WTC11 (cell line): ENCODE measurements around the gene CLPTM1L. TPM values are rescaled to one million over a fixed set of nuclear protein-coding genes. Genes with fewer than 3 reads are reported as not detected.
A peak's percentile ranks its signal among the peaks of the same experiment; 100 is the strongest.

ENCODE experiments used
- ATAC-seq: fragments of 200-7000 bp; cut with Tn5 transposase; 2 replicates; pipeline ENCODE4 v1.10.0; 2021; ENCODE audit warnings: mild to moderate bottlenecking, moderate library complexity
- CTCF ChIA-PET: fragments of 300-600 bp; sonication (Branson Sonifier 250); formaldehyde crosslinking; loops from one replicate; lab custom pipeline; 2021; ENCODE audit warnings: antibody characterized with exemption; lab: Charles Lee
- POLR2A ChIA-PET: fragments of 350-600 bp; sonication (Branson Sonifier 250); formaldehyde crosslinking; loops from one replicate; lab custom pipeline; 2021; ENCODE audit warnings: antibody characterized with exemption; lab: Charles Lee
- DNase-seq: peaks from one replicate; pipeline ENCODE4 v3.0.0; 2021; ENCODE audit warnings: low spot score
- H3K27ac Mint-ChIP-seq: 2 replicates; pipeline ENCODE4 v1.8.0; 2021; ENCODE audit warnings: mixed read lengths
- H3K27me3 Mint-ChIP-seq: 2 replicates; pipeline ENCODE4 v1.8.0; 2021; ENCODE audit warnings: low read depth, mild to moderate bottlenecking, moderate library complexity, mixed read lengths
- H3K36me3 Mint-ChIP-seq: 2 replicates; pipeline ENCODE4 v1.8.0; 2021; ENCODE audit warnings: mixed read lengths
- H3K4me1 Mint-ChIP-seq: 2 replicates; pipeline ENCODE4 v1.8.0; 2022; ENCODE audit warnings: mixed read lengths
- H3K4me3 Mint-ChIP-seq: 2 replicates; pipeline ENCODE4 v1.8.0; 2021; ENCODE audit warnings: mild to moderate bottlenecking, moderate library complexity, mixed read lengths
- H3K9me3 Mint-ChIP-seq: 2 replicates; pipeline ENCODE4 v1.8.0; 2021; ENCODE audit warnings: mixed read lengths
- ATF2 ChIP-seq: sonication (generic); formaldehyde crosslinking; IDR thresholded peaks from 2 replicates; pipeline ENCODE4 v1.8.1; 2022; ENCODE audit warnings: low read depth, missing genetic modification reagents, borderline replicate concordance
- CREB1 ChIP-seq: sonication (generic); formaldehyde crosslinking; IDR thresholded peaks from 2 replicates; pipeline ENCODE4 v1.8.0; 2023; ENCODE audit warnings: mild to moderate bottlenecking, missing genetic modification reagents
- CTCF ChIP-seq: fragments of 200-600 bp; IDR thresholded peaks from 2 replicates; pipeline ENCODE4 v1.8.0; 2022; ENCODE audit warnings: antibody characterized with exemption
- ELF4 ChIP-seq: sonication (generic); formaldehyde crosslinking; IDR thresholded peaks from 2 replicates; pipeline ENCODE4 v1.8.1; 2022; ENCODE audit warnings: low read depth, mild to moderate bottlenecking, moderate library complexity, missing genetic modification reagents
- ERG ChIP-seq: fragments of 250-450 bp; sonication (Bioruptor Pico); IDR thresholded peaks from 2 replicates; pipeline ENCODE4 v1.8.0; 2021; ENCODE audit warnings: mild to moderate bottlenecking
- FOXJ3 ChIP-seq: sonication (generic); formaldehyde crosslinking; IDR thresholded peaks from 2 replicates; pipeline ENCODE4 v1.9.0; 2021; ENCODE audit warnings: missing genetic modification reagents, mild to moderate bottlenecking, borderline replicate concordance
- JUN ChIP-seq: sonication (generic); formaldehyde crosslinking; IDR thresholded peaks from 2 replicates; pipeline ENCODE4 v1.8.0; 2023; ENCODE audit warnings: mild to moderate bottlenecking, missing genetic modification reagents
- MXD4 ChIP-seq: fragments of 250-450 bp; sonication (Bioruptor Pico); IDR thresholded peaks from 2 replicates; pipeline ENCODE4 v1.8.0; 2021; ENCODE audit warnings: mild to moderate bottlenecking, moderate library complexity, borderline replicate concordance
- NR3C1 ChIP-seq: sonication (generic); formaldehyde crosslinking; conservative IDR thresholded peaks from 2 replicates; pipeline ENCODE4 v1.8.1; 2023; ENCODE audit warnings: low read depth, mild to moderate bottlenecking, missing genetic modification reagents
- OVOL2 ChIP-seq: fragments of 250-450 bp; sonication (Bioruptor Pico); IDR thresholded peaks from 2 replicates; pipeline ENCODE4 v1.9.0; 2021; ENCODE audit warnings: mild to moderate bottlenecking, borderline replicate concordance
- PREB ChIP-seq: sonication (generic); formaldehyde crosslinking; IDR thresholded peaks from 2 replicates; pipeline ENCODE4 v1.8.1; 2022; ENCODE audit warnings: mild to moderate bottlenecking, missing genetic modification reagents, moderate library complexity, borderline replicate concordance
- SMAD3 ChIP-seq: sonication (generic); formaldehyde crosslinking; IDR thresholded peaks from 2 replicates; pipeline ENCODE4 v1.8.0; 2022; ENCODE audit warnings: missing genetic modification reagents, mild to moderate bottlenecking, borderline replicate concordance
- TCF7 ChIP-seq: sonication (generic); formaldehyde crosslinking; IDR thresholded peaks from 2 replicates; pipeline ENCODE4 v1.8.0; 2022; ENCODE audit warnings: mild to moderate bottlenecking, low read depth, missing genetic modification reagents, moderate library complexity
- TEAD1 ChIP-seq: sonication (generic); formaldehyde crosslinking; IDR thresholded peaks from 2 replicates; pipeline ENCODE4 v1.8.0; 2022; ENCODE audit warnings: mild to moderate bottlenecking, missing genetic modification reagents
- USF1 ChIP-seq: sonication (generic); formaldehyde crosslinking; IDR thresholded peaks from 2 replicates; pipeline ENCODE4 v1.8.0; 2022; ENCODE audit warnings: mild to moderate bottlenecking, missing genetic modification reagents
- ZMAT4 ChIP-seq: fragments of 250-450 bp; sonication (Bioruptor Pico); IDR thresholded peaks from 2 replicates; pipeline ENCODE4 v1.9.0; 2021; ENCODE audit warnings: mild to moderate bottlenecking
- ZNF138 ChIP-seq: sonication (generic); formaldehyde crosslinking; conservative IDR thresholded peaks from 2 replicates; pipeline ENCODE4 v1.8.1; 2022; ENCODE audit warnings: mild to moderate bottlenecking, moderate library complexity, missing genetic modification reagents
- ZNF263 ChIP-seq: sonication (generic); formaldehyde crosslinking; IDR thresholded peaks from 2 replicates; pipeline ENCODE4 v1.8.1; 2022; ENCODE audit warnings: low read depth, mild to moderate bottlenecking, moderate library complexity, missing genetic modification reagents
- total RNA-seq: library from RNA; stranded (reverse); gene quantifications from 3 replicates; pipeline ENCODE4 v1.2.3, GENCODE V29; 2021

CLPTM1L gene
- total RNA-seq, 1 experiment from 2014 or later, result 92.8 TPM

GRCh38 chr5:1279443-1280151 lies 65.3 kb downstream of the CLPTM1L start:
- TF ChIP-seq ATF2 (no peak), ZNF138 (CRISPR knock-in tag) (no peak), ELF4 (no peak), MXD4 (CRISPR knock-in tag) (no peak), FOXJ3 (CRISPR knock-in tag) (no peak), NR3C1 (no peak)
- Mint-ChIP-seq H3K36me3 (peaks cover 15% of the 10 kb centered on the region), H3K4me1 (no peaks in the 10 kb centered on the region), H3K27ac (no peak overlapping the region), H3K9me3 (no peaks in the 10 kb centered on the region), H3K4me3 (no peak overlapping the region), H3K27me3 (no peaks in the 10 kb centered on the region)
- ATAC-seq, result no peak
- CTCF ChIA-PET, result no interaction called here
- POLR2A ChIA-PET, result no interaction called here
- DNase-seq, result peak; percentile 7

GRCh38 chr5:1278656-1279442 lies 66.0 kb downstream of the CLPTM1L start:
- ATAC-seq (no peak), DNase-seq (no peak)
- Mint-ChIP-seq H3K9me3 (no peaks in the 10 kb centered on the region), H3K27ac (no peak overlapping the region), H3K36me3 (peaks cover 22% of the 10 kb centered on the region), H3K27me3 (no peaks in the 10 kb centered on the region), H3K4me3 (no peak overlapping the region), H3K4me1 (no peaks in the 10 kb centered on the region)
- POLR2A ChIA-PET, result no interaction called here
- TF ChIP-seq ZNF263, result no peak
- no peak for TF ChIP-seq TCF7 (CRISPR knock-in tag)
- TF ChIP-seq ELF4, result no peak
- no peak for TF ChIP-seq SMAD3 (CRISPR knock-in tag)
- TF ChIP-seq TEAD1 (CRISPR knock-in tag), result no peak
- no peak for TF ChIP-seq USF1
- TF ChIP-seq CREB1, result no peak
- no peak for TF ChIP-seq PREB (CRISPR knock-in tag)
- no peak for TF ChIP-seq JUN
- no peak for TF ChIP-seq ERG
- TF ChIP-seq OVOL2 (CRISPR knock-in tag), result no peak
- no peak for TF ChIP-seq CTCF
- TF ChIP-seq ZMAT4, result no peak
- CTCF ChIA-PET, result no interaction called here
